ENCODE measurements around the gene GALNT13.

The GALNT13 gene

GRCh38 chr2:154400563-154401290 lies 529.0 kb downstream of the GALNT13 start:
- DNase-seq (ENCODE audit: low read depth in 2 of 3, low spot score in 1 of 3): no peak

GRCh38 chr2:154402213-154402612 lies 530.5 kb downstream of the GALNT13 start:
- DNase-seq (ENCODE audit: low read depth in 2 of 3, low spot score in 1 of 3): no peak

GRCh38 chr2:154403242-154403790 lies 531.6 kb downstream of the GALNT13 start:
- no peak for DNase-seq (ENCODE audit: low read depth in 2 of 3, low spot score in 1 of 3)

- no peak for DNase-seq (ENCODE audit: low read depth in 2 of 3, low spot score in 1 of 3)
Observed at GRCh38 chr2:154408786-154409185, 537.1 kb downstream of the GALNT13 start.

GRCh38 chr2:154422251-154422650 lies 550.5 kb downstream of the GALNT13 start:
- no peak for DNase-seq (ENCODE audit: low read depth in 2 of 3, low spot score in 1 of 3)

- no peak for DNase-seq (ENCODE audit: low read depth in 2 of 3, low spot score in 1 of 3)
Observed at GRCh38 chr2:154425994-154426393, 554.3 kb downstream of the GALNT13 start.

- DNase-seq (ENCODE audit: low read depth in 2 of 3, low spot score in 1 of 3): no peak
Observed at GRCh38 chr2:154427453-154427852, 555.7 kb downstream of the GALNT13 start.

GRCh38 chr2:154428022-154428421 lies 556.3 kb downstream of the GALNT13 start:
- DNase-seq (ENCODE audit: low read depth in 2 of 3, low spot score in 1 of 3): no peak

GRCh38 chr2:154433010-154433409 lies 561.3 kb downstream of the GALNT13 start:
- DNase-seq (ENCODE audit: low read depth in 2 of 3, low spot score in 1 of 3): no peak

GRCh38 chr2:154437104-154437503 lies 565.4 kb downstream of the GALNT13 start:
- no peak for DNase-seq (ENCODE audit: low read depth in 2 of 3, low spot score in 1 of 3)

GRCh38 chr2:154439156-154439555 lies 567.4 kb downstream of the GALNT13 start:
- no peak for DNase-seq (ENCODE audit: low read depth in 2 of 3, low spot score in 1 of 3)

GRCh38 chr2:154443919-154444318 lies 572.2 kb downstream of the GALNT13 start:
- no peak for DNase-seq (ENCODE audit: low read depth in 2 of 3, low spot score in 1 of 3)

- no peak for DNase-seq (ENCODE audit: low read depth in 2 of 3, low spot score in 1 of 3)
Observed at GRCh38 chr2:154446324-154446723, 574.6 kb downstream of the GALNT13 start.

GRCh38 chr2:154447727-154448418 lies 576.2 kb downstream of the GALNT13 start:
- DNase-seq (ENCODE audit: low read depth in 2 of 3, low spot score in 1 of 3): no peak

GRCh38 chr2:154449951-154450658 lies 578.4 kb downstream of the GALNT13 start:
- DNase-seq (ENCODE audit: low read depth in 2 of 3, low spot score in 1 of 3): no peak

- DNase-seq (ENCODE audit: low read depth in 2 of 3, low spot score in 1 of 3): no peak
Observed at GRCh38 chr2:154452471-154452870, 580.7 kb downstream of the GALNT13 start.

GRCh38 chr2:154452906-154453493 lies 581.3 kb downstream of the GALNT13 start:
- no peak for DNase-seq (ENCODE audit: low read depth in 2 of 3, low spot score in 1 of 3)

- no peak for DNase-seq (ENCODE audit: low read depth in 2 of 3, low spot score in 1 of 3)
Observed at GRCh38 chr2:154455166-154455565, 583.4 kb downstream of the GALNT13 start.

- no peak for DNase-seq (ENCODE audit: low read depth in 2 of 3, low spot score in 1 of 3)
Observed at GRCh38 chr2:154455866-154456265, 584.1 kb downstream of the GALNT13 start.

GRCh38 chr2:154457286-154457685 lies 585.6 kb downstream of the GALNT13 start:
- DNase-seq (ENCODE audit: low read depth in 2 of 3, low spot score in 1 of 3): no peak

GRCh38 chr2:154459286-154459685 lies 587.6 kb downstream of the GALNT13 start:
- DNase-seq (ENCODE audit: low read depth in 2 of 3, low spot score in 1 of 3): no peak

Measured in stimulated activated CD4-positive, alpha-beta T cell treated with anti-CD3 and anti-CD28 coated beads, Interleukin-12 subunit alpha, Interleukin-12 subunit beta, amount 100 ng/mL, for 48 hours (primary cell).